KG1 (cell line): ENCODE data around the gene MVD.
"Not testable (repeated sequence)": the region's sequence is repeated elsewhere in the genome, so short reads cannot be mapped to it uniquely, and the experiment has no call there.

Experiments
- DNase-seq: peaks from one replicate; lab custom pipeline; 2025; lab: John Stamatoyannopoulos, UW

MVD gene

GRCh38 chr16:88681709-88682451 lies 19.0 kb upstream of the MVD start:
- DNase-seq: peak; percentile 37

DNA sequence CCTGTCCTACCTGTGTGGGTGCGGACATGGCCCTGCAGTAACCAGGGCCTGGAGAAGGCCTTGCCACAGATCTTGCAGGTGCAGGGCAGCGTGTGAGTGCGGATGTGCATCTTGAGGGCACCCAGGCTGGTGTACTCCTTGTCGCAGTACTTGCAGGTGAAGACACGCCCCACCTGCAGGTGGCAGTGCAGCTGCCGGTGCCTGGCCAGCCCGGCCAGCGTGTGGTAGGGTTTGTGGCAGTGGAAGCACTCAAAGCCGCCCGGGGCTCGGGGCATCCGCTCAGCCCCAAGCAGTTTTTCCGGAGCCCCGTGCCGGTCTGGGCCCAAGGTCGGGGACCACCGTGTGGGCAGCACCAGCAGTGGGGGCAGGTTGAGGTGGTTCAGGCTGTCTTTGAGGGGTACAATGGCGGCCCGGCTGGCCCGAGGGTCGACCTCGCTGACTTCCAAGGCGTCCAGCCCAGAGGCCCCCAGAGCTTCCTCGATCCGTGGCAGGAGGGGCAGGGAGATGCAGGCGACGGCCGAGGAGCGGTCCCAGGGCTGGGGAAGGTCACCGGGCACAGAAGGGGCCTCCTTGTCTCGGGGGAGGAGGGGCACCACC lies 18.3 kb upstream of the MVD start:
- DNase-seq: no peak

DNA sequence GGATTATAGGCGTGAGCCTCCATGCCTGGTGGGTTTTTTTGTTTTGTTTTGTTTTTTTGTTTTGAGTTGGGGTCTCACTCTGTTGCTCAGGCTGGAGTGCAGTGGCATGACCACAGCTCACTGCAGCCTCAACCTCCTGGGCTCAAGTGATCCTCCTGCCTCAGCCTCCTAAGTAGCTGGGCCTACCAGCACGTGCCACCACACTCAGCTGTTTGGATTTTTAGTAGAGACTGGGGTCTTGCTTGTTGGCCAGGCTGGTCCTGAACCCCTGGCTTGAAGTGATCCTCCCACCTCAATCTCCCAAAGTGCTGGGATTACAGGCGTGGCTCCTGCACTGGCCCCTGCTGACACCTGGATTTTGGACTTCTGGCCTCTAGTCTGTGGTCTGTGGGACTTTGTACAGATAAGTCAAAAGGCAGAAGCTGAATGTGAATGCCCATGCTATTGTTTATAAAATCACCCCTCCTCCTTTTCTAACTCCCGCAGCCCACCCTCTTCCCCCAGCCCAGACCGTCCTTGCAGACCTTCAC lies 17.7 kb upstream of the MVD start:
- DNase-seq: no peak

DNA sequence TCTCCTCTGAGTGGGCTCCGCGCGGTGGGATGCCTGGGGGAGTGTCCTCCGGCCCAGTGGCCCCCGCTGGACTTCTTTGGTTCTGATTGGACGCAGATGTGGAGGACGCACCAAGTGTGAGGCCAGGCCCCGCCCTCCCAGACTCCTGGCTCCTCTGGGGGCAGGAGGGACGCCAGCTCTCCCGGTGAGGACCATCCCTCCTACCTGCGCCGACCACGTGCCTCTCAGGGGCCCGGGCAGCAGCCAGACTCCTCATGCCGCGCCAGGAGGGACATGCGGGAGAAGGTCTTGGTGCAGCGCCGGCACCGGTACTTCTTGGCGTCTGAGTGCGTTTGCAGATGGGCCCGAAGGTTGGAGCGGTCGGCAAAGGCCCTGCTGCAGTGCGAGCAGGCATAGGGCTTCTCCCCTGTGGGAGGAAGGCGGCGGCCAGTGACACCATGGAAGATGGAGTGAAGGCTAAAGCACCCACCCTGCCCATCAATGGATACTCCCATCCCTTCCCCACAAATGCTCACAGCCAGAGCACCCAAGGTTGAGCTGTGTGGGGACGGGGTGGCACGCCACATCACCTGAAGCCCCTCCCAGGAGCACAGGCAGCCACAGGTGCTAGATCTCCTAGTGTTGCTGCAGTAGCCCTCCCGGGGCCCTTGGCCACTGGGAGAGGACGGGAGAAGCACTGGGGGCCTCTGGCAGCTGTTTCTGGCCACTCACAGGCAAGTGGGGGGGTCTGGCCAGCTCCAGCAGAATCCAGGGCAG lies 15.5 kb upstream of the MVD start:
- no peak for DNase-seq

DNA sequence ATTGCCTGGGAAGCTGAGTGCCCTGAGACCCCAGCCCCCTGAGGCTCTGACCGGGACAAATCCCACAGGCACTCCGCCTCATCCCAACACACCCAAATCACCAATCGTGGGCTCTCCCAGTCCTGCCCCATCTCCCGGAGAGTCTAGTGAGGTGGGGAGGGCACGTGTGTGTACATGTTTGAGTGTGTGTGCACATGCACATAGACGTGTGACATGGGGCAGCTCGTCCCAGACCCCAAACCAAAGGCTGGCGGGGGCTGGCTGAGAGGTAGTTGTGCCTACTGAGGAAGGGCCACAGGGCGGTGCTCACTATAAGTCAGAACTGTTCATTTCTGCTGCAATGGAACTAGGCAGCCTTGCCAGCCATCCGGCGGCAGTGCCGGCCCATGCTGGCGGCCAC lies 14.8 kb upstream of the MVD start:
- no peak for DNase-seq

- no peak for DNase-seq
Measured at GRCh38 chr16:88676502-88677242, 13.8 kb upstream of the MVD start.

- no peak for DNase-seq
Measured at GRCh38 chr16:88673716-88674379, 11.0 kb upstream of the MVD start.

DNA sequence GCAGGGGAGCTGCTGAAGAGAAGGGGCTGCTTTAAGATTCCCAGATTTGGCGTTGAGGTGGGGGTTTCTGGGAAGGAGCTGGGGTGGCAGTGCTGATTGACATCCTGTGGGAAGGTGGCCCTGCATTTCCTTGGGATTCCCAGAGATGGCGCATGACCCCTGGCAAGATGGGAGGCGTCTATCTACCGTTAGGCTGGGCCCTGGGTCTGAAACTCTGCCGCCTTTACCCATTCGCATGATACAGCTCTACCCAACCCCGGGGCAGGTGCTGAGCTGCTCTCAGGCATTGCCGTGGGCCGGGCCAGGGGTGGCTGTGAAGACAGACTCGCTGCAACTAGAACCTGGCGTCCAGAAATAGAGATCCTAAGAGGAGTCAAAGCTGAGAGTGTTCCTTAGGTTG lies 9.9 kb upstream of the MVD start:
- no peak for DNase-seq

GRCh38 chr16:88671806-88672205 lies 8.9 kb upstream of the MVD start:
- no peak for DNase-seq

GRCh38 chr16:88669980-88670379 lies 7.1 kb upstream of the MVD start:
- no peak for DNase-seq

DNA sequence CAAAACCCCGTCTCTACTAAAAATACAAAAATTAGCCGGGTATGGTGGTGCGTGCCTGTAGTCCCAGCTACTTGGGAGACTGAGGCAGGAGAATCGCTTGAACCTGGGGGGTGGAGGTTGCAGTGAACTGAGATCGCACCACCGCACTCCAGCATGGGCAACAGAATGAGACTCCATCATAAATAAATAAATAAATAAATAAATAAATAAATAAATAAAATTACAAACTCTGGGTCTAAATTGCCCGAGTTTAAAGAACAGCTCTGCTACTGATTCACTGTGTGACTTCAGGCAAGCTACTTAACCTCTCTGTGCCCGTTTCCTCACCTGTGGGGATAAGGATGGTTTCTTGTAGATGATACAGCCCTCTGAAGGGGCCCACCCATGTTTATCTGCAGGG lies 6.6 kb upstream of the MVD start:
- not testable (repeated sequence) for DNase-seq

GRCh38 chr16:88667461-88667860 lies 4.6 kb upstream of the MVD start:
- no peak for DNase-seq

DNA sequence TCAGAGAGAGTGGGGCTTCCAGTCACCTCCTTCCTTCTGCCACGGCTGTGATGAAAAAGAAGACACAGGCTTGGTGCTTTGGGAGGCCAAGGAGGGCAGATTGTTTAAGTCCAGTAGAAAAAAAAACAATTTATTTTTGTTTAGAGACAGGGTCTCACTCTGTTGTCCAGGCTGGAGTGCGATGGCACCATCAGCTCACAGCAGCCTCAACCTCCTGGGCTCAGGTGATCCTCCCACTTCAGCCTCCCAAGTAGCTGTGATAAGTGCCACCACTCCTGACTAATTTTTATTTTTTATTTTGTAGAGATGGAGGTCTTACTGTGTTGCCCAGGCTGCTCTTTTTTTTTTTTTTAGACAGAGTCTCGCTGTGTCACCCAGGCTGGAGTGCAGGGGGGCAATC lies 2.7 kb upstream of the MVD start:
- no peak for DNase-seq

- DNase-seq: no peak
Measured at GRCh38 chr16:88665148-88665547, 2.3 kb upstream of the MVD start.

GRCh38 chr16:88662222-88662842 lies 559 bp downstream of the MVD start:
- no peak for DNase-seq

DNA sequence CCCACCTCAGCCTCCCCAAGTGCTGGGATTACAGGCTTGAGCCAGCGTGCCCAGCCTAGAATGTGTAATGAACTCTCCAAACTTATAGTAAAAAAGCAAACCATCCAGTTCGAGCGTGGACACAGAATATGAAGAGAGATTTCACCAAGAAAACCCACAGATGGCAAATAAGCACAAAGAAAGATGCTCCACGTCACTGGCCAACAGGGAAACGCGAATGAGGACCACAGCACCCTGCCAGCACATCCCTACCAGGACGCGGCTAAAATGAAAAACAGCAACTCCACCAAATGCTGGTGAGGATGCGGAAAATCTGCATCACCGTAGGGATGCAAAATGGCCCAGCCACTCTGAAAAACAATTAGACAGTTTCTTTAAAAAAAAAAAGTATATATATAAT lies 1.4 kb downstream of the MVD start:
- no peak for DNase-seq

- no peak for DNase-seq
Measured at GRCh38 chr16:88659160-88659559, 3.7 kb downstream of the MVD start.

DNA sequence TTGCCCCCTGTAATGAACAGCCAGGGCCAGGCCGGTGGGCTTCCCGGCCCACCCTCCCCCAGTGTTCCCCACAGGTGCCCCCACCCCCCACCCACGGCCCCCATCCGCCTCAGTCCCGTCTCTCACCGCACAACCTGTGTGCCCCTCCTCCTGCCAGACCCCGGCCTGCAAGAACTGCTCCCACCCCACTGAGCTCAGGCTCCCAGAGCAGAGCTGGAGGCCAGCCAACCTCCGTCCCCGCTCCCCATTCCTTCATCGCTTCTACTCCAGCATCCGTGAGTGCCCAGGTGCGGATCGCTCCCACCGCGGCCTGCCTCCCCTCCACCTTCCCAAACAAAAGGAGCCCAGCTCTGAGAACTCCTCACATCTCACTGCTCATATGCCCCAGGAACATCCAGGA lies 4.2 kb downstream of the MVD start:
- DNase-seq: no peak

GRCh38 chr16:88657371-88657770 lies 5.5 kb downstream of the MVD start:
- no peak for DNase-seq

GRCh38 chr16:88656291-88656980 lies 6.5 kb downstream of the MVD start:
- DNase-seq: no peak
